HG02943 (cell line): ENCODE results near the gene TAAR8.
"Not testable (repeated sequence)": the region's sequence is repeated elsewhere in the genome, so short reads cannot be mapped to it uniquely, and the experiment has no call there.

ENCODE experiments used
- ATAC-seq: cut with Tn5 transposase; IDR thresholded peaks from one replicate; pipeline ENCODE4 v1.9.1; 2021; ENCODE audit warnings: mild to moderate bottlenecking, low read depth, moderate library complexity; ENCODE audit not compliant: unreplicated experiment

The TAAR8 gene

DNA sequence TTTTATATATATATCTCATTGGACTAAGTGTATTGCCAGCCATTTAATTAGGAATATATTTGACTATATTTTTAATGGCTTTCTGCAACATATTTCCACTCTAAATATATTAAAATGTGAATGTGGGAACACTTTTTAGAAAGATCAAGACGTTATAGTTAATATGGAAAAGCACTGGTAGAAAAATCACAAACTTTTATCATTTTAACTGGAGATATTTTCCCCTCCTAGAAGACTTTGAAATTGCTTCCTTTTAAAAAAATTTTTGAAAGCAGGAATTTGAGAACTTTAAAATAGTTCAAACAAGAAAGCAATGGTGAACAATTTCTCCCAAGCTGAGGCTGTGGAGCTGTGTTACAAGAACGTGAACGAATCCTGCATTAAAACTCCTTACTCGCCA, 14.5 kb upstream of the TAAR8 start, which contains the start of gene TAAR9:
TAAR9 (plus strand) TSS at position 301 of the 400 bp plus-strand sequence; CDS start at position 314, 13 bp downstream.
- ATAC-seq: no peak

DNA sequence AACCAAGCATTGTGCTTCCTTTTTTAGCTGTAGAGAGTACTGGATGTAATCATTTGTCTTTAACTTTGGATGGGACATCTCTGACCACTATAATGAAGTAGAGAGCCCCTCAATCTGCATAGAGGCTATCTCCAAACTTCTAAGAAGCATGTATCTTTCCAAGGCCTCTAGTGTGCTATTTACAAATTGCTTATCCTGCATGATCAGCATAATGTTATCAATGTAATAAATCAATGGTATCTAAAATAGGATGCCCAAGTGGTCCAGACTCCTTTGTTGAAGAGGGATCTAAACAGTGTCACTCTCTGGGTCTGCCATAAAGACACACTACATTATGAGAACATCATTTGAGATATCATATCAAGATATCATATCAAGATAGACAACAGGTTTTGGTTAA, 7.6 kb upstream of the TAAR8 start:
- no peak for ATAC-seq

DNA sequence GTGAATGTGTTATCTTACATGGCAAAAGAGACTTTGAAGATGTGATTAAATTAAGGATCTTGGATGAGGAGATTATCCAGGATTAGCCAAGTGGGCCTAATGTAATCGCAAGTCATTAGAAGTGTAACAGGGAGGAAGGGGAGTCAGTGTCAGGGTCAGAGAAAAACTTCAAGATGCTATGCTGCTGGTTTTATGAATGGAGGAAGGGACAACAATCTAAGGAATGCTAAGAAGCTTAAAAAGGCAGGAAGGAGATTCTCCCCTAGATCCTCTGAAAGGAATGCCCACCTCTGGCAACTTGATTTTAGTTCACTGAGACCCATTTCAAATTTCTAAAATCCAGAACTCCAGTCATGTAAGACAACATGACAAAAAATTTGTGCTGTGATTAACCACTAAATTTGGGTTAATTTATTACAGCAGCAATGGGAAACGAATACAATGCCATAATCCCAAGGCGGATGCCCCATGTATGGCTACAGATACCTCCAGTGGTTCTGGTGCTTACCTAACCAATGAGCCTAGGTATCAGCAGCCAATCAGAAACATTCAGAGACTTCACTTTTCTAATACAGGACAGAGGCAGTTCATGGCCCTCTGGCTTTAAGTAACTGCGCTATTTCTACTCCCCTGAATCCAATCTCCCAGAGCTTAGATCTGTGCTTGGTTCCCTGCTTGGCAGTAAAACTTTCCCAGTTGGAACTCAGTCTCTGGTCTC, 3.6 kb upstream of the TAAR8 start:
- no peak for ATAC-seq

DNA sequence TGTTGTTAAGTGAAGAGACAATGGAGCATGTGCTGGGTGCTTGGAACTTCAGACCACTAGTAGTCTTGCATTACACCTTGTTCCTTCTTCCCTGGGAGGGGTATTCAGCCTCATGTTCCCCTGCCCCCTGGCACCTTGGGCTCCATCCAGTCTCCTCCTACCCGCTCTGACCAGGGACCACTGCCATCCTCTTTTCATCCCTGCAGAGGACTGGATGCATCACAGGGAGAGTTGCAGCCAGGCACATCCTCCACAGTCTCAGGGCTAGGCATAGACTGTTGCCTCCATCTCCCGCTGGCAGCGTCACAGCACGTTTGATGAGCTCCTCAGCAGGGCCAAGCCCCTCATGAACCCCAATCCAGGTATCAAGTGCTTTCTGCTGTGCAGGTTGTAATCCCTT, 1.3 kb upstream of the TAAR8 start:
- ATAC-seq: no peak

DNA sequence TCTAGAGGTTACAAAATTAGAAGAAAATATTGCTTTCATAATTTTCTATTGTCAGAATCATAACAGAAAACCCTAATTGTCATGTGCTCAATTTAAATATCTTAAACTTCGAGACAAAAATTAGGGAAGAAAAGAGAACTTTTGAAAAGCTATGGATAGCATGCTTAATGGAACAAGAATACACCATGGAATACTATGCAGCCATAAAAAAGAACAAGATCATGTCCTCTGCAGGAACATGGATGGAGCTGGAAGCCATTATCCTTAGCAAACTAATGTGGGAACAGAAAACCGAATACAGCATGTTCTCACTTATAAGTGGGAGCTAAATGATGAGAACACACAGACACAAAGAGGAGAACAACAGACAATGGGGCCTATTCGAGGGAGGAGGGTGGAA, 7.6 kb downstream of the TAAR8 start:
- not testable (repeated sequence) for ATAC-seq

DNA sequence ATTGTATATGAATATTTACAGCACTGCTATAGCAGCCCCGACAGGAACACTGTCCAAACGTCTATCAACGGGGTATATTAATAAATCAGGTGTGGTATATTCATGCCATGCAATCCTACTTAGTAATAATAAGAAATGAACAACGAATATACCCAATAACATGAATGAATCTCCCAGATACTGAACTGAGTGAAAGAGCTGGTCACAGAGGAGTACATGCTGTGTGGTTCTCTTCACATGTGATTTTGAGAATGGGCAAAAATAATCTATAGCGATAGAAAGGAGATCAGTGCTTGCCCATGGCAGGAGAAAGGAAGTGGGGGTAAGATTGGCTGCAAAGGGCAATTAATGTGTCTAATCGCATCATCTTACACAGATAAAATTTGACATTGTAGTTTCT, 13.9 kb downstream of the TAAR8 start:
- no peak for ATAC-seq

DNA sequence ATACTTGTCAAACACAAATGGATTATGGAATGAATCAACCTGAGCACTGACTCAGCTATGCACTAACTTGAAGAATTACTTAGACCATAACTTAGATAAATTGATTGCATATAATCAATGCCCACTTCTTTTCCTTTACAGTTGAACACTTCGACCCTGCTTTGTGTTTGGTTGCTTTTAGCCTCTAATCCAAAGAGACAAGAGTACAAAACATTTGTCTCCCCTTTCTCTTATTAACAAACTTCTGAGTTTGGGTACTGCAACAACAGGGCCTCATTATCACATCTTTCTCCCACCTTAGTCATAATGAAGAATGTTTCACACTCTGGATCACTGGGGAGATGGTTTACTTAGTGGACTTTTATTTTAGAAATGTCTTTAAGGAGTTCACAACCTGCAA, 15.1 kb downstream of the TAAR8 start:
- ATAC-seq: no peak

DNA sequence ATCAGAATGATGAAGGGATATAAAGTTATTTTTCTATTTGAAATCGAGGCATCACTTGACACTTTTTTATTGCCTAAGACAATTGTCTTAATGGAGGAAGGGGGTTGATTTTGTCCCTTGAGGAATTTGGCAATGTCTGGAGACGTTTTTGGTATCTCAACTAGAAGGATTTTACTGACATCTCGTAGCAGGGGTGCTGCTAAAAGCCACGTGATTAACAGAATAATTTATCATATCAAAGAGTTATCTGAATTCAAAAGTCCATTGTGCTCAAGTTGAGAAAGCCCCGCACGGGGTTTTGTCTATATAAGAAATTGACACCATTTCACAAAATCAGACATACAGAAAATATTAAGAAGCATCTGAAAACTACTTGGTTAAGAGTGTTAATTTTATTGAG, 16.1 kb downstream of the TAAR8 start:
- ATAC-seq: no peak

DNA sequence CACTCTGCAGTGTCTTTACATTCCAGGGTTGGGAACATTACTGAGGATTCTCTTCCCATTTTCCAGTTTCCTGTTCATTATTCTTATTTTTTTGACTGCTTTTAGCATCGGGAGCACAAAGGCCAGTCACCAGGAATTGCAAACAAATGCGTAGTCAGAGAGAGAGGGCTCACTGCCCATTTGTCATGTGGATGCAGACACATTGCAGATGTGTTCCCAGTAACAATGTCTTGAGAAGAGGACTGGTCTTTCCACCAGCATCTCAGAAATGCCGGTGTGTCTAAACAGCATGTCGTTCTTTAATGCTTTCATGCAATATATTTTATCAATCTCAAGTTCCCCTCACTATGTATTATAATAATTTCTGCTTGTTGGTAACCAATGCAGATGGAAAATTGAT, 16.7 kb downstream of the TAAR8 start:
- no peak for ATAC-seq

DNA sequence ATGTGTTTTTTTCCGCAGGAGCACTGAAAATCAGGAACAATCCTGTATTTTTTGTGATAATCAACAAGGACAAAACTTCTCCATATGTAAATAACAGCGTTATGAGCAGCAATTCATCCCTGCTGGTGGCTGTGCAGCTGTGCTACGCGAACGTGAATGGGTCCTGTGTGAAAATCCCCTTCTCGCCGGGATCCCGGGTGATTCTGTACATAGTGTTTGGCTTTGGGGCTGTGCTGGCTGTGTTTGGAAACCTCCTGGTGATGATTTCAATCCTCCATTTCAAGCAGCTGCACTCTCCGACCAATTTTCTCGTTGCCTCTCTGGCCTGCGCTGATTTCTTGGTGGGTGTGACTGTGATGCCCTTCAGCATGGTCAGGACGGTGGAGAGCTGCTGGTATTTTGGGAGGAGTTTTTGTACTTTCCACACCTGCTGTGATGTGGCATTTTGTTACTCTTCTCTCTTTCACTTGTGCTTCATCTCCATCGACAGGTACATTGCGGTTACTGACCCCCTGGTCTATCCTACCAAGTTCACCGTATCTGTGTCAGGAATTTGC, 17.8 kb downstream of the TAAR8 start, which contains the start of gene TAAR6:
TAAR6 (plus strand) TSS at position 102 of the 557 bp plus-strand sequence; CDS start at position 102, 0 bp downstream.
- no peak for ATAC-seq

DNA sequence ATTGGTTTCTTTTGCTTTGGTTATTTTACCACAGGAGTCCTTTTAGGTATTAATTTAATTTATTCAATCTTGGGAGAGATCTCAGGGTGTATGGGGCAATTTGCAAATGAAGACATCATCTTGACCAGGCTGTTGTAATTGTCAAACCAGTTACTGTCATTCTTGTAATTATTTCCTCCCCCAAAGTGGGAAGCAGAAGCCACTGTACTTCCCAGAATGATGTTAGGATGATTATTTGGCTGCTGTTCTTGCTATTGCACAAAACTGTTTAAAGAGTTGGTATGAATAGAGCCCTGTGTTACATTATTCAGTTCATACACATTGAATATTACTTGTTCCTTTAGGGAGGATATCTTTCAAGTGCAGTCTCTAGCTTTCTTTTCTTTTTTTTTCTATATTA, 19.3 kb downstream of the TAAR8 start:
- ATAC-seq: no peak

DNA sequence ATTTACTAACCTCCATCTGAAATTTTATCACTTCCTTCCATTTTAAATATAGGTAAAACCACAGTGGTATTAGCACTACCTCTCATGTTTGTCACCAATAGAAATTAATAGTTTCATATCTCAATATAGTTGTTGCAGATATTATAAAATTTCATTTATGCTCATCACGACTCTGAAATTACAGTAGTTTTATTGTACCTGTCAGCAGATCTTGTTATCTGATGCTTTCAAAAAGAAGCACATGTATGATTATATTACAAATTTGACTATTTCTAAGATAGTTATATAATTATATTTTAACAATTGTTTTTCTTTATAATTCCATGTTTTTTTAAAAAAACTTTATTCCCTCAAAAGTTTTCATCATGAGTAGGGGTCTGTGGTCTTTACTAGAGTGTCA, 32.2 kb downstream of the TAAR8 start:
- ATAC-seq: no peak

DNA sequence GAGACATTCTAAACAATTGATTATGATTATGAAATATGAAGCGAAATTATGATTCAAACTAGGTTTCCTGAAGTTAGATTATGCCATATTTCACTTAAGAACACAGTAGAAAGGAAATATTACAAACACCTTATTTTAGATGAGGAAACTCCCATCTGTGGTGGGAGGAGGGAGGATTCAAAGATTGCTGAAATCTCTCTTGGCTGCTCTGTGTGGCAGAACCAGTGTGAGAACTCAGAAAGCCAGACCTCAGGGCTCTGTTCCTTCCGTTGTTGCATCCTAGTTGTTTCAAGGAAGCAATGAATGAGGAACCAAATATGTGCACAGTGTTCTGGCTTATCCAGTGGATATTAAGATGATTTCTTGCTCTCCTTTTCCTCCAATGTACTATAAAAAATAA, 35.0 kb downstream of the TAAR8 start:
- ATAC-seq: no peak

DNA sequence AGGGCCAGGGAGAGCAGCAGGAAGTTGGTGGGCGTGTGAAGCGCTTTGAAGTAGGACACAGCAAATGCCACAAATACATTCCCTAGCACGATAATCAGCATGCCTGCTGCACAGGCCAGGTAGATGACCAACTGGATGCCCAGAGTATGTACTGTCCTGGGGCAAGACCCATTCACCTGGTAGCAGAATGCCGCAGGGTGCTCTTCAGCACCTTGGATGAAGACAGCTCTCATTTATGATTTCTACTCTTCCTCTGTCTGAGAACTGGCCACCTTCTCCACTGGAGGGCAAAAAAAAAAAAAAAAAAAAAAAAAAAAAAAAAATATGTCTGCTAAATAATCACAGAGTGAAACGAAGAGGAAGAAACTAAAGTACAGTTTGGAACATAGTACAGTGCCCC, 37.0 kb downstream of the TAAR8 start, which contains the start of gene TAAR5:
TAAR5 (minus strand) TSS at position 288 of the 400 bp plus-strand sequence; CDS start at position 233, 55 bp downstream.
- ATAC-seq: no peak

DNA sequence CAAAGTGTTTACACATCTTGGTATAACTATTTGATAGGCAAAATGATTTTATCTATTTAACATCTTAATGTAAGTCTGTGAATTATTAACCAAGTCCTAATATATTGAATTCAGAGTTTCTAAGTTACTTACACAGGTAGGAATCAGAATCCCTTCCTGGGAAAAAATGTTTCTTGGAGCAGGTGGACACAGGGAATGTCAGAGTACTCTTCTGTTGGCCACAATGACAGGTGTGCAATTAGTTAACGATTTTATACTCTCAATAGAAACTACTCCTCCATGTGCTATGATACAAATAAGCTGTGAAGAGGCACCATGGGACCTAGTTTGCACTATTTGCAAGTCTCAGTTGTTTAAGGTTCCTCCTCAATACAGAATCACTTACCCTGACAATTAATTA, 37.9 kb downstream of the TAAR8 start:
- ATAC-seq: no peak

DNA sequence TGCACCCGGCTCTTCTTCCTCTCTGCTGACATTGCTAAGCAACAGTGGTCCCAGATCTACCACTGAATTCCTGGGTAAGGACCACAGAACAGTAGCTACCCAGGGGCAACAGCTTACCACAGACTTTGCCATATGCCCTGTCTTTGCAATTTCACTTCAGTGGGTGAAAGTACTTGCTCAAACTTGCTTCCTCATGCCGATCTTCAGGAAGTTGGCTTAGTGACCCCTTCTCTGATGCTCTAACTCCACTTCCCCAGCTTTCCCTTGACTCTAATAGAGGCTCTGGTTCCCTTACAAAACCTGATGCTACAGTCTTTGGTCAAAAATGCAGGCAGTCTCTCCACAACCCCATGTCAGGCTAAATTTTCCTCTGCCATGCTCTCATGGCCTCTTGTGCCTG, 40.4 kb downstream of the TAAR8 start:
- ATAC-seq: no peak

DNA sequence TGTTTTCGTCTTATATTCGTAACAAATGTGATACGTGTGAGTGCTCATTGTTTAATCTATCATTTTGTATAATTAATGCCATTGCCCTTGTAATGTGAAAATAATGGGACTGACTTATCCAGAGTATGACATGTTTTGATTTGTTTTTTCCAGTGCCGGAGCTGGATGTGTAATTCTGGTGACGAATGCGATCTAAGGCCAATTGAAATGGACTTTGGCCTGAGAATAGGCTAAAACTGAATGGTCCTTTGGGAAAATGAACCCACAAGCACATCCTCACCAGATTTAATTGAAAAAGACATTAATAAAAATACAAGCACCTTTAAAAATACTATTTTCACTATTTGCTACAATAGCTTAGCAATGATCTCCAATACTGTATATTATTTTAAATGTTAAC, 43.7 kb downstream of the TAAR8 start:
- no peak for ATAC-seq

DNA sequence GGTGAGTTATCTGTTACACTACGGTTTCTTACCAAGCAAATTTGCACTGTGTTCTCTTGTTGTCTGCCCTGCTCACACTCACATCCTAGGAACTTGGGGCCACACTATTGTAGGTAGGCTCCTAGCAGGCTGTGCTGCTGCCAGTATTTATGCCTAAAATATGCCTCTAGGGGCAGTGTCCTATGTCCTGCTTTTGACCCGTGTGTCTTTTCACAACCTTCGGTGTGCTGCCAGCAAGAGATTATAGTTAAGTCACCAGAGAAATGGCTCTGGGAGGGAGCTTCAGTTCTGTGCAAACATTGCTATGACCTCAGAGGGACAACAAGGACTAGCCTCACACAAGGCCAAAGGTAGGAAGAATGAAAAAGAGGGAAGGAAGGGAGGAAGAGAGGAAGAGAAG, 46.0 kb downstream of the TAAR8 start:
- ATAC-seq: no peak

DNA sequence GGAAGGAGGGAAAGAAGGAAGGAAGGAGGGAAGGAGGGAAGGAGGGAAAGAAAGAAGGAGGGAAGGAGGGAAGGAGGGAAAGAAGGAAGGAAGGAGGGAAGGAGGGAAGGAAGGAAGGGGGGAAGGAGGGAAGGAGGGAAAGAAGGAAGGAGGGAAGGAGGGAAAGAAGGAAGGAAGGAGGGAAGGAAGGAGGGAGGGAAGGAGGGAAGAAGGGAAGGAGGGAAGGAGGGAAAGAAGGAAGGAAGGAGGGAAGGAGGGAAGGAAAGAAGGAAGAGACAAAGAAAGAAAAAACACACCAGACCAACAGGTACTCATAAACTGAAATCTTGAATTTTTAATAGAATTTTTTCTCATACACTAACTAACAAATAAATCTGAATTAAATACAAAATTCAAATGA, 48.4 kb downstream of the TAAR8 start:
- ATAC-seq: not testable (repeated sequence)
